Tibial artery (tissue), 4 donors: ENCODE measurements around the gene ZNF354C.
"Not testable (repeated sequence)": the region's sequence is repeated elsewhere in the genome, so short reads cannot be mapped to it uniquely, and the experiment has no call there.

ENCODE experiments used
- DNase-seq, 2 donors: peaks; one replicate each; pipeline ENCODE4 v3.0.0-alpha.2; 2019
- H3K27ac ChIP-seq, 2 donors: fragments of 200-600 bp; sonication (generic) in 1 of 2; 1 replicate in 1 of 2; 2 replicates in 1 of 2; pipeline ENCODE4 v1.5.1; 2018 to 2019; ENCODE audit warnings: mild to moderate bottlenecking in 1 of 2
- H3K27me3 ChIP-seq, 2 donors: fragments of 200-600 bp; sonication (generic) in 1 of 2; one replicate each; pipeline versions ENCODE4 v1.5.1 to v1.6.0; 2016 to 2019
- H3K36me3 ChIP-seq, 3 donors: fragments of 200-600 bp; sonication (generic) in 2 of 3; one replicate each; pipeline ENCODE4 v1.5.1; 2016 to 2019; ENCODE audit warnings: mild to moderate bottlenecking in 2 of 3
- H3K4me1 ChIP-seq, 4 donors: fragments of 200-600 bp; sonication (generic) in 2 of 4; 1 replicate in 3 of 4; 2 replicates in 1 of 4; pipeline ENCODE4 v1.5.1; 2016 to 2019
- H3K4me3 ChIP-seq, 2 donors: fragments of 200-600 bp; sonication (generic) in 1 of 2; 1 replicate in 1 of 2; 2 replicates in 1 of 2; pipeline ENCODE4 v1.5.1; 2018 to 2019; ENCODE audit warnings: mild to moderate bottlenecking in 2 of 2
- H3K9me3 ChIP-seq, 3 donors: fragments of 200-600 bp; sonication (generic) in 1 of 3; one replicate each; pipeline ENCODE4 v1.5.1; 2016 to 2019
- intact Hi-C: fragments of 100-400 bp; cut with DNase I; formaldehyde crosslinking; loops from one replicate; pipeline ENCODE4 v1.15.0; 2023; ENCODE audit warnings: low total_unique reads
- TF ChIP-seq, protein P1 (sequence below), 2 experiments: fragments of 200-600 bp in 1 of 2; fragments of 450-650 bp in 1 of 2; IDR thresholded peaks; one replicate each; pipeline ENCODE4 v1.5.1; 2017 to 2019; ENCODE audit warnings: antibody characterized with exemption in 2 of 2, mild to moderate bottlenecking in 1 of 2, moderate library complexity in 1 of 2

Gene ZNF354C

DNA sequence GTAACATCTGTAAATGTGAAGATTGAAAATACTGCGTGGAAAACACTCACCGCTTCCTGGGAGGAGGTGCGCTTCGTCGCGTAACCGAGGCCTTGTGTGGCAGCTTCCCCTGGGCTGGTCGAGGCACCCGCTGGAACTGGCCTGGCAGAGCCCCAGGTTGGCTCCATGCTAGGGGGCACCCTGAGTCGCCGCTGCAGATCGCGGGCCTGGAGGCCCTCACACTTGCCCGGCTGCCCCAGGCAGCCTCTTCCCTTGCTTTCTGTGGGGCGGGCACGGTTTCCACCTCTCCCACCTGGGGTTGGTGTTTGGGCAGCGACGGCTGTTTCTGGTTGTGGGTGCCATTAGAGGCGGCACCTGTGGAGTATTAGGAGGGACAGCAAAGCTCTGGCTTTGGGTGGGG is 852 bp downstream of the ZNF354C start:
- TF ChIP-seq, protein P1, sequence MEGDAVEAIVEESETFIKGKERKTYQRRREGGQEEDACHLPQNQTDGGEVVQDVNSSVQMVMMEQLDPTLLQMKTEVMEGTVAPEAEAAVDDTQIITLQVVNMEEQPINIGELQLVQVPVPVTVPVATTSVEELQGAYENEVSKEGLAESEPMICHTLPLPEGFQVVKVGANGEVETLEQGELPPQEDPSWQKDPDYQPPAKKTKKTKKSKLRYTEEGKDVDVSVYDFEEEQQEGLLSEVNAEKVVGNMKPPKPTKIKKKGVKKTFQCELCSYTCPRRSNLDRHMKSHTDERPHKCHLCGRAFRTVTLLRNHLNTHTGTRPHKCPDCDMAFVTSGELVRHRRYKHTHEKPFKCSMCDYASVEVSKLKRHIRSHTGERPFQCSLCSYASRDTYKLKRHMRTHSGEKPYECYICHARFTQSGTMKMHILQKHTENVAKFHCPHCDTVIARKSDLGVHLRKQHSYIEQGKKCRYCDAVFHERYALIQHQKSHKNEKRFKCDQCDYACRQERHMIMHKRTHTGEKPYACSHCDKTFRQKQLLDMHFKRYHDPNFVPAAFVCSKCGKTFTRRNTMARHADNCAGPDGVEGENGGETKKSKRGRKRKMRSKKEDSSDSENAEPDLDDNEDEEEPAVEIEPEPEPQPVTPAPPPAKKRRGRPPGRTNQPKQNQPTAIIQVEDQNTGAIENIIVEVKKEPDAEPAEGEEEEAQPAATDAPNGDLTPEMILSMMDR (IDR thresholded peaks at IDR 0.05) = no peak
- intact Hi-C loops = loop anchor here (2.0 to 10.0 kb wide), 2 partner anchors 38 to 326 kb away; partner anchors contain the start of genes ZNF354A and ZNF879
- DNase-seq = no peak
- peak overlapping the region in 1 of 2 donors; percentile 81 for H3K27ac ChIP-seq
- H3K4me1 ChIP-seq = peaks cover 7 to 14% (median 11%) of the 10 kb centered on the region in 4 donors
- H3K4me3 ChIP-seq = peak overlapping the region; percentile 82 to 84
- no peaks in the 10 kb centered on the region for H3K27me3 ChIP-seq
- peaks cover 0 to 10% (median 0%) of the 10 kb centered on the region in 3 donors for H3K9me3 ChIP-seq
- H3K36me3 ChIP-seq = peaks cover 26 to 35% (median 32%) of the 10 kb centered on the region in 3 donors

DNA sequence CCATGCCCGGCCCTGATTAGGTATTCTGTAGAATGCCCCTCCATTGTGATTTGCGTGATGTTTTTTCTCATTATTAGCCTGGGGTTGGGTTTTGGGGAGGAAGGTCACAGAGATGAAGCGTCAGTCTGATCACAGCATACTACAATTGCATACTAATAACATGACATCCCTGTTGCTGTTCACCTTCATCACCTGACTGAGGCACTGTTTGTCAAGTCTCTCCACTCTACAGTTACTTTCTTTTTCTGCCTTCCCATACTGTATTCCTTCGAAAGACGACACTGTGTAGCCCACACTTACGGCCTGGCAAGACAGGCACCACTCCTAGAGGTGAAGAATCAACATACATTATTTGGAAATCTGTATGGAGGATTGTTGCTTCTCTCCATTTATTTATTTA is 5.5 kb downstream of the ZNF354C start:
- intact Hi-C loops = loop anchor here (10.0 kb wide), 1 partner anchor 331 kb away; the partner anchor contains the start of gene ZNF354A
- peaks cover 10 to 54% (median 31%) of the 10 kb centered on the region in 3 donors for H3K9me3 ChIP-seq
- TF ChIP-seq, protein P1 (IDR thresholded peaks at IDR 0.05) = no peak

DNA sequence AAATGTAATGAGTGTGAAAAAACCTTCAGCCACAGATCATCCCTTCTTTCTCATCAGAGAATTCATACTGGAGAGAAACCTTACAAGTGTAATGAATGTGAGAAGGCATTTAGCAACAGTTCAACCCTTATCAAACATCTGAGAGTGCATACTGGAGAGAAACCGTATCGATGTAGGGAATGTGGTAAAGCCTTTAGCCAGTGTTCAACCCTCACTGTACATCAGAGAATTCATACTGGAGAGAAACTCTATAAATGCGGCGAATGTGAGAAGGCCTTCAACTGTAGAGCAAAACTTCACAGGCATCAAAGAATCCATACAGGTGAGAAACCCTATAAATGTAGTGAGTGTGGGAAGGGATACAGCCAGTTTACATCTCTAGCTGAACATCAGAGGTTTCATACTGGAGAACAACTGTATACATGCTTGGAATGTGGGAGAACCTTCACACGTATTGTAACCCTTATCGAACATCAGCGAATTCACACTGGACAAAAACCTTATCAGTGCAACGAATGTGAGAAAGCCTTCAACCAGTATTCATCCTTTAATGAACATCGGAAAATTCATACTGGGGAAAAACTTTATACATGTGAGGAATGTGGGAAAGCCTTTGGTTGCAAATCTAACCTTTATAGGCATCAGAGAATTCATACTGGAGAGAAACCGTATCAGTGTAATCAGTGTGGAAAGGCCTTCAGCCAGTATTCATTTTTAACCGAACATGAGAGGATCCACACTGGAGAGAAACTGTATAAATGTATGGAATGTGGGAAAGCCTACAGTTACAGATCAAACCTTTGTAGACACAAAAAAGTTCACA is 19.2 kb downstream of the ZNF354C start:
- no peak overlapping the region for H3K4me3 ChIP-seq

More for the DNA sequence above, 5.5 kb downstream of the ZNF354C start:
- H3K27me3 ChIP-seq = no peaks in the 10 kb centered on the region
- peaks cover 71 to 79% (median 73%) of the 10 kb centered on the region in 3 donors for H3K36me3 ChIP-seq
- DNase-seq = no peak
- H3K4me1 ChIP-seq = peaks cover 7 to 13% (median 10%) of the 10 kb centered on the region in 4 donors
- H3K4me3 ChIP-seq = no peak overlapping the region
- H3K27ac ChIP-seq = no peak overlapping the region

DNA sequence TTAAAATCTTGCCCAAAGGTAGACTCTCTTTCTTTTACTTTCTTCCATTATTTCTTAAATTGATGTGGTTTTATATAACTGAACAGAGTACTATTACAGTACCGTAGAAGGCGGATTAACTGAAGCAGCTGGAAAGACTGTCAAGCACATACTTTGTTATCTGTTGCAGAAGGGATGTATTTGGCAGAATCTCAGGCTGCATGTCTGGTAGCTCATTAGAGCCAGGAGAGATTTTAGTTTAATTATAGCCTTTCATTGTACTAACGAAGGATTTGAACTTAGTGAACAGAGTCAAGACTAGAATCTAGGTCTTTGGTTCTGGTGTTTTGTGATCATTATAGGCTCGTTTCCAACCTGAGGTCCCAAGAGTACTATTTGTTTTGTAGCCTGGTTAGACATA is 20.6 kb downstream of the ZNF354C start:
- H3K4me3 ChIP-seq = no peak overlapping the region

More for the DNA sequence above, 19.2 kb downstream of the ZNF354C start:
- H3K27me3 ChIP-seq = no peaks in the 10 kb centered on the region
- intact Hi-C loops = loop anchor here (10.0 kb wide), 1 partner anchor 785 kb away; no protein-coding TSS in a partner anchor
- no peak overlapping the region for H3K27ac ChIP-seq
- TF ChIP-seq, protein P1 (IDR thresholded peaks at IDR 0.05) = no peak
- H3K36me3 ChIP-seq = peaks cover 75 to 99% (median 96%) of the 10 kb centered on the region in 3 donors
- DNase-seq = no peak
- H3K9me3 ChIP-seq = peaks cover 40 to 100% (median 92%) of the 10 kb centered on the region in 3 donors
- H3K4me1 ChIP-seq = no peaks in the 10 kb centered on the region

DNA sequence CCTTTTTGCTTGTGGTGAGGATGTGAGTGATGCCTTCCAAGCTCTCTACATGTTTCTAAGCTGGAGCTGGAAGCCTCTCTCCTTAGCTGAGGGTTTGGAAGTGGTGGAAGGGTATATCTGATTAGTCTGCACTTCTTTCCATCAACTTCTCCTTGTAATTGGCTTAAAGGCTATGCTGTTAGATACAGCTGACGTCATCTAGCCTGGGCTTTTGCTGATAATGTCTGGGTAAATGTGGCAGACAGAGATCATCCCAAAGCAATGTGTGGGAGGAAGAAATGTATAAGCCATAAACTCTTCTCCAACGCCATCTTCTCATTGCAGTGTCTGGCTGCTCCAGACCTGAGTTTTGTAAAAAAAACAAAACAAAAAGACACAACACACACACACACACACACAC is 29.3 kb downstream of the ZNF354C start:
- no peak for DNase-seq
- H3K9me3 ChIP-seq = peaks cover 16 to 97% (median 76%) of the 10 kb centered on the region in 3 donors
- intact Hi-C loops = no loop called here
- H3K27me3 ChIP-seq = no peaks in the 10 kb centered on the region
- H3K4me3 ChIP-seq = no peak overlapping the region
- TF ChIP-seq, protein P1 (IDR thresholded peaks at IDR 0.05) = no peak
- peaks cover 0 to 28% (median 21%) of the 10 kb centered on the region in 3 donors for H3K36me3 ChIP-seq
- no peak overlapping the region for H3K27ac ChIP-seq
- H3K4me1 ChIP-seq = no peaks in the 10 kb centered on the region

More for the DNA sequence above, 20.6 kb downstream of the ZNF354C start:
- intact Hi-C loops = no loop called here
- no peak for DNase-seq
- Histone ChIP-seq H3K4me1 (no peaks in the 10 kb centered on the region), H3K36me3 (peaks cover 64 to 97% (median 88%) of the 10 kb centered on the region in 3 donors), H3K27me3 (no peaks in the 10 kb centered on the region), H3K9me3 (peaks cover 36 to 100% (median 93%) of the 10 kb centered on the region in 3 donors), H3K27ac (no peak overlapping the region)
- TF ChIP-seq, protein P1 (IDR thresholded peaks at IDR 0.05) = no peak

DNA sequence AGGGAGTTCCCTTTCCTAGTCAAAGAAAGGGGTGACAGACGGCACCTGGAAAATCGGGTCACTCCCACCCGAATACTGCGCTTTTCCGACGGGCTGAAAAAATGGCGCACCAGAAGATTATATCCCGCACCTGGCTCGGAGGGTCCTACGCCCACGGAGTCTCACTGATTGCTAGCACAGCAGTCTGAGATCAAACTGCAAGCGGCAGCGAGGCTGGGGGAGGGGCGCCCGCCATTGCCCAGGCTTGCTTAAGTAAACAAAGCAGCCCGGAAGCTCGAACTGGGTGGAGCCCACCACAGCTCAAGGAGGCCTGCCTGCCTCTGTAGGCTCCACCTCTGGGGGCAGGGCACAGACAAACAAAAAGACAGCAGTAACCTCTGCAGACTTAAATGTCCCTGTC is 41.1 kb downstream of the ZNF354C start:
- H3K4me1 ChIP-seq, DNase-seq, H3K27me3 ChIP-seq, H3K4me3 ChIP-seq, intact Hi-C loops, H3K27ac ChIP-seq: not testable (repeated sequence)
- H3K36me3 ChIP-seq = peaks cover 4 to 21% (median 20%) of the 10 kb centered on the region in 3 donors
- H3K9me3 ChIP-seq = peaks cover 13 to 56% (median 41%) of the 10 kb centered on the region in 3 donors
